MM.1S (cell line): ENCODE data around the gene TJP1.

Source experiments
- EZH2 ChIP-seq: fragments of 300-600 bp; sonication (generic); optimal IDR thresholded peaks from 2 replicates; pipeline ENCODE3; 2017; ENCODE audit warnings: low read depth, mild to moderate bottlenecking, antibody characterized with exemption, low read length, mixed read lengths
- EZH2phosphoT487 ChIP-seq: fragments of 300-600 bp; sonication (generic); IDR thresholded peaks from 2 replicates; pipeline ENCODE4 v1.6.1; 2018; ENCODE audit warnings: antibody characterized with exemption, low read length
- TF ChIP-seq, protein P1 (sequence below): fragments of 300-600 bp; sonication (generic); IDR thresholded peaks from 2 replicates; pipeline ENCODE4 v1.5.1; 2016; ENCODE audit warnings: antibody characterized with exemption, low read length, mixed read lengths

DNA sequence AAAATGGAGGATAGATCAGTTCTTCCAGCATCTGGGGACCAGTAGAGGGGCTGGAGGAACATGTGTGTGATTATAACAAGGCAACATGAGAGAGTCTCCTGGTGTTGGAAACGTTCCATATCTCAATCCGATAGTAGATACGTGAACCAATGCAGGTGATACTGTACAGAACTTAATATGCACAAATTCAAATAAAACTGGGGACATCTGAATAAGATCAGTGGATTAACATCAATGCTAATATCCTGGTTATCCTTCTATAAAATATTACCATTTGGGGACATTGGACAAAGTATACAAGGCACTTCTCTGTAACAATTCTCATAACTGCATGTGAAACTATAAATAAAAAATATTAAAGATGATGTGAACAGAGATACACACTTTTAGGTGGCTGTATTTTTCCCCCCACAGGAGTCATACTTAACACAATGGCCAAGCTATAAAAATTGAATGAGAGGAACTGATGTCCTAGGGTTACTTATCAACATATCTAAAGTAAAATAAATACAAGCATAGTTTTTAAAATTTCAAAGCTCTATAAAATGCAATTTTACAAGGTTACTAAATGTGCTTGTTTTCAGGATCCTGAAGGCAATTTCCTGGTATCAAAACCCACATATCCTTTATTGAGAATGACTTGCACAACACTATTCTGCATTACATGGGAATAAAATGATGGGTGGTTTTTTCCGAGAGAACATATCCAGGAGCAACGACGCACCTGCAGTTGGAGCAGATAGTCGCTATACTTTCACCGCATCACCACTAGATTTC, 31.1 kb upstream of the TJP1 start:
- TF ChIP-seq, protein P1, sequence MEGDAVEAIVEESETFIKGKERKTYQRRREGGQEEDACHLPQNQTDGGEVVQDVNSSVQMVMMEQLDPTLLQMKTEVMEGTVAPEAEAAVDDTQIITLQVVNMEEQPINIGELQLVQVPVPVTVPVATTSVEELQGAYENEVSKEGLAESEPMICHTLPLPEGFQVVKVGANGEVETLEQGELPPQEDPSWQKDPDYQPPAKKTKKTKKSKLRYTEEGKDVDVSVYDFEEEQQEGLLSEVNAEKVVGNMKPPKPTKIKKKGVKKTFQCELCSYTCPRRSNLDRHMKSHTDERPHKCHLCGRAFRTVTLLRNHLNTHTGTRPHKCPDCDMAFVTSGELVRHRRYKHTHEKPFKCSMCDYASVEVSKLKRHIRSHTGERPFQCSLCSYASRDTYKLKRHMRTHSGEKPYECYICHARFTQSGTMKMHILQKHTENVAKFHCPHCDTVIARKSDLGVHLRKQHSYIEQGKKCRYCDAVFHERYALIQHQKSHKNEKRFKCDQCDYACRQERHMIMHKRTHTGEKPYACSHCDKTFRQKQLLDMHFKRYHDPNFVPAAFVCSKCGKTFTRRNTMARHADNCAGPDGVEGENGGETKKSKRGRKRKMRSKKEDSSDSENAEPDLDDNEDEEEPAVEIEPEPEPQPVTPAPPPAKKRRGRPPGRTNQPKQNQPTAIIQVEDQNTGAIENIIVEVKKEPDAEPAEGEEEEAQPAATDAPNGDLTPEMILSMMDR = no peak
- no peak for TF ChIP-seq EZH2phosphoT487
- no peak for TF ChIP-seq EZH2
